GM12892 (cell line): ENCODE measurements around the gene C10orf105.

Source experiments
- POLR2A ChIP-seq: IDR thresholded peaks from 2 replicates; pipeline ENCODE4 v1.6.1; 2011; ENCODE audit warnings: low read depth, low read length, control low read depth
- POLR2AphosphoS5 ChIP-seq: IDR thresholded peaks from 2 replicates; pipeline ENCODE4 v1.6.1; 2011; ENCODE audit warnings: low read depth, low read length, control low read depth

GRCh38 chr10:71723311-71723710 is 3.7 kb upstream of the C10orf105 start:
- TF ChIP-seq POLR2AphosphoS5 (no peak), POLR2A (no peak)
